GM12878 (cell line): ENCODE measurements around the gene KIAA0319L. TPM values are rescaled to one million over a fixed set of nuclear protein-coding genes. Genes with fewer than 3 reads are reported as not detected.

ENCODE experiments used
- ATAC-seq: fragments of 200-7000 bp; cut with Tn5 transposase; 3 replicates; pipeline ENCODE4 v1.9.1; 2020; ENCODE audit warnings: mild to moderate bottlenecking, moderate library complexity
- BruUV-seq: library from RNA; stranded (reverse); fragments of 400-500 nt; replicated peaks from 2 replicates; lab custom pipeline; 2021; lab: Mats Ljungman, UMichigan
- CTCF ChIA-PET: fragments of 300-600 bp; sonication (Branson Sonifier 250); formaldehyde crosslinking; extraction: SDS; loops from one replicate; lab custom pipeline; 2021; ENCODE audit warnings: inconsistent platforms; lab: Yijun Ruan, JAX
- POLR2A ChIA-PET: fragments of 350-600 bp; formaldehyde crosslinking; extraction: SDS; loops from one replicate; lab custom pipeline; 2021; ENCODE audit warnings: inconsistent platforms; lab: Charles Lee
- RAD21 ChIA-PET: fragments of 300-600 bp; sonication (Branson Sonifier 250); formaldehyde crosslinking; loops from one replicate; lab custom pipeline; 2023; ENCODE audit warnings: antibody characterized with exemption; ENCODE audit not compliant: unreplicated experiment; lab: Charles Lee
- SMC1A ChIA-PET: fragments of 300-600 bp; sonication (Branson Sonifier 250); formaldehyde crosslinking; loops from one replicate; lab custom pipeline; 2023; ENCODE audit not compliant: unreplicated experiment, uncharacterized antibody; lab: Charles Lee
- DNase-seq: peaks from one replicate; pipeline ENCODE4 v3.0.0-alpha.2; 2011; ENCODE audit warnings: low read depth, low spot score
- FAIRE-seq: peaks from 3 replicates; lab custom pipeline; 2011; peaks lifted over from hg19 to GRCh38; lab: Jason Lieb, UNC
- H2AFZ ChIP-seq: 2 replicates; pipeline ENCODE4 v1.6.0; 2011; ENCODE audit warnings: low read depth, low read length, control low read depth; ENCODE audit not compliant: control insufficient read depth
- H3K27ac ChIP-seq: 2 replicates; pipeline ENCODE4 v1.5.1; 2011; ENCODE audit warnings: control low read depth; ENCODE audit not compliant: control insufficient read depth, insufficient read depth
- H3K27me3 ChIP-seq, 2 experiments: replicated peaks in 1 of 2; 2 replicates each; pipeline versions ENCODE4 v1.6.0 to v1.6.1; 2011; ENCODE audit warnings: low read length in 1 of 2; ENCODE audit not compliant: control insufficient read depth in 2 of 2, insufficient read depth in 2 of 2
- H3K36me3 ChIP-seq, 2 experiments: 2 replicates each; pipeline ENCODE4 v1.5.1; 2011; ENCODE audit warnings: low read length in 1 of 2; ENCODE audit not compliant: control insufficient read depth in 2 of 2, insufficient read depth in 2 of 2
- H3K4me1 ChIP-seq: 2 replicates; pipeline ENCODE4 v1.6.1; 2011; ENCODE audit warnings: mild to moderate bottlenecking, low read length, moderate library complexity, mixed read lengths; ENCODE audit not compliant: control insufficient read depth, insufficient read depth
- H3K4me2 ChIP-seq: 2 replicates; pipeline ENCODE4 v1.6.0; 2011; ENCODE audit warnings: control low read depth; ENCODE audit not compliant: control insufficient read depth, insufficient read depth
- H3K4me3 ChIP-seq: fragments of 200-600 bp; sonication (generic); 2 replicates; pipeline ENCODE4 v1.5.1; 2016
- H3K79me2 ChIP-seq: 2 replicates; pipeline ENCODE4 v1.6.0; 2011; ENCODE audit warnings: low read length; ENCODE audit not compliant: control insufficient read depth, insufficient read depth
- H3K9ac ChIP-seq: 2 replicates; pipeline ENCODE4 v1.8.0; 2011; ENCODE audit warnings: low read length, control low read depth, mixed read lengths; ENCODE audit not compliant: control insufficient read depth, insufficient read depth
- H3K9me3 ChIP-seq: replicated peaks from 3 replicates; pipeline ENCODE4 v1.5.1; 2011; ENCODE audit warnings: mild to moderate bottlenecking, low read length; ENCODE audit not compliant: control insufficient read depth, insufficient read depth
- H4K20me1 ChIP-seq: 2 replicates; pipeline ENCODE4 v1.6.0; 2011; ENCODE audit not compliant: control insufficient read depth, insufficient read depth
- ATF3 ChIP-seq: IDR thresholded peaks from 2 replicates; pipeline ENCODE4 v1.6.1; 2011; ENCODE audit warnings: low read depth, mild to moderate bottlenecking, low read length, moderate library complexity, borderline replicate concordance; ENCODE audit errors: extremely low read depth
- BCL11A ChIP-seq: IDR thresholded peaks from 2 replicates; pipeline ENCODE4 v1.6.1; 2011; ENCODE audit warnings: low read depth, low read length
- BHLHE40 ChIP-seq, 2 experiments: fragments of 450-650 bp in 1 of 2; IDR thresholded peaks; 2 replicates each; pipeline ENCODE4 v1.6.1; 2011 to 2017; ENCODE audit warnings: low read depth in 2 of 2, borderline replicate concordance in 1 of 2, improper control_type of control experiment in 1 of 2, low read length in 1 of 2, mild to moderate bottlenecking in 1 of 2
- CBX3 ChIP-seq: fragments of 200-600 bp; sonication (generic); IDR thresholded peaks from 2 replicates; pipeline ENCODE4 v1.6.1; 2016; ENCODE audit warnings: low read depth, borderline replicate concordance
- CHD2 ChIP-seq: IDR thresholded peaks from 2 replicates; pipeline ENCODE4 v1.6.1; 2011; ENCODE audit warnings: low read depth, low read length, improper control_type of control experiment, borderline replicate concordance
- CUX1 ChIP-seq: IDR thresholded peaks from 2 replicates; pipeline ENCODE4 v1.6.1; 2012; ENCODE audit warnings: improper control_type of control experiment, low read depth, low read length; ENCODE audit not compliant: insufficient replicate concordance
- EP300 ChIP-seq, 2 experiments: fragments of 150-350 bp in 1 of 2; IDR thresholded peaks; 2 replicates each; pipeline ENCODE4 v1.6.1; 2011 to 2012; ENCODE audit warnings: low read depth in 2 of 2, low read length in 2 of 2, borderline replicate concordance in 1 of 2, improper control_type of control experiment in 1 of 2, inconsistent platforms in 1 of 2; ENCODE audit not compliant: control insufficient read depth in 1 of 2
- SREBF1 ChIP-seq: IDR thresholded peaks from 2 replicates; pipeline ENCODE4 v1.6.1; 2012; ENCODE audit warnings: mild to moderate bottlenecking, low read length
- STAT1 ChIP-seq: fragments of 450-650 bp; conservative IDR thresholded peaks from 2 replicates; pipeline ENCODE4 v1.6.1; 2014; ENCODE audit warnings: antibody characterized with exemption, mild to moderate bottlenecking
- WRNIP1 ChIP-seq: IDR thresholded peaks from 2 replicates; pipeline ENCODE4 v1.6.1; 2011; ENCODE audit warnings: low read depth, low read length, improper control_type of control experiment, borderline replicate concordance
- ZNF207 ChIP-seq: fragments of 450-650 bp; IDR thresholded peaks from 2 replicates; pipeline ENCODE4 v1.6.1; 2014; ENCODE audit warnings: antibody characterized with exemption, mild to moderate bottlenecking, borderline replicate concordance
- WGBS: methylation state at CpG from one replicate; pipeline ENCODE4 v1.1.6; 2016; ENCODE audit warnings: low lambda C conversion rate; ENCODE audit not compliant: insufficient replicate concordance, insufficient coverage; ENCODE audit errors: missing lambda C conversion rate; 5-methylcytosine and 5-hydroxymethylcytosine counted together
- in situ Hi-C: fragments of 300-500 bp; cut with MboI; formaldehyde crosslinking; loops from 9 replicates; pipeline ENCODE4 v1.14.3; 2018; ENCODE audit warnings: mixed read lengths
- intact Hi-C: fragments of 100-400 bp; cut with micrococcal nuclease; formaldehyde crosslinking; loops from one replicate; pipeline ENCODE4 v1.14.2; 2022; ENCODE audit not compliant: unreplicated experiment
- polyA plus RNA-seq, 11 experiments: library from polyadenylated mRNA; depleted of rRNA in 4 of 11; unstranded in 6 of 11; stranded (reverse) in 5 of 11; fragments of >200 nt; fragmentation: Nextera tagmentation in 4 of 11; fragmentation: Illumina TruSeq in 1 of 11; extraction: Ambion mirVana in 4 of 11; extraction: Trizol in 1 of 11; gene quantifications; 1 replicate in 1 of 11; 2 replicates in 10 of 11; pipeline versions ENCODE4 v1.2.1 to v1.2.3, GENCODE V29; 2011 to 2016; ENCODE audit warnings: inconsistent platforms in 2 of 11, missing spikeins in 2 of 11, low read depth in 1 of 11
- total RNA-seq, 4 experiments: library from RNA; depleted of rRNA in 3 of 4; stranded (reverse); fragments of >200 nt in 3 of 4; fragmentation: Illumina TruSeq in 1 of 4; extraction: Trizol in 1 of 4; gene quantifications; 2 replicates each; pipeline versions ENCODE4 v1.2.1 to v1.2.3, GENCODE V29; 2013 to 2021

Gene KIAA0319L
- total and polyA plus RNA-seq, 10 of the 15 experiments (the other 5 are each of a cell fraction or from before 2014, with no cell fraction given): 2.6 to 57.8 (median 25.4) TPM

- Histone ChIP-seq H3K4me3 (no peak overlapping the region), H2AFZ (no peak overlapping the region), H3K9ac (no peak overlapping the region)
- WGBS: 71% methylated on average over 2 of the region's 2 CpGs
- in situ Hi-C loops: no loop called here
- SMC1A ChIA-PET: interaction anchor here (1.7 to 14.3 kb wide), 2 partner anchors 10 to 78 kb away, joined by 15 to 254 read pairs; no protein-coding TSS in a partner anchor
- POLR2A ChIA-PET: interaction anchor here (0.6 kb wide), 1 partner anchor 36 kb away, joined by 4 read pairs; no protein-coding TSS in a partner anchor
- no peak for DNase-seq
- TF ChIP-seq CBX3: no peak
- TF ChIP-seq STAT1: no peak
- TF ChIP-seq WRNIP1: no peak
- TF ChIP-seq CUX1: no peak
- no peak for TF ChIP-seq EP300 (IDR thresholded peaks at IDR 0.05; ENCODE audit: borderline replicate concordance in 1 of 2, control insufficient read depth in 1 of 2, low read depth in 2 of 2, low read length in 2 of 2)
- no peak for TF ChIP-seq BCL11A
- no peak for TF ChIP-seq BHLHE40 (IDR thresholded peaks at IDR 0.05; ENCODE audit: borderline replicate concordance in 1 of 2, low read depth in 2 of 2, low read length in 1 of 2)
- TF ChIP-seq ZNF207: no peak
- TF ChIP-seq ATF3: no peak
- no peak for TF ChIP-seq SREBF1
- no peak for TF ChIP-seq CHD2
- TF ChIP-seq, all 136 proteins: peak for 0
- FAIRE-seq (no peak), ATAC-seq (no peak)
- ChIA-PET CTCF (interaction anchor here (1.4 to 2.9 kb wide), 2 partner anchors 10 to 44 kb away, joined by 5 to 16 read pairs; no protein-coding TSS in a partner anchor), RAD21 (interaction anchor here (3.0 kb wide), 1 partner anchor 76 kb away, joined by 20 read pairs; no protein-coding TSS in a partner anchor)
- no peaks in the 10 kb centered on the region for H3K79me2 ChIP-seq
- intact Hi-C loops: no loop called here
- H3K9me3 ChIP-seq: peaks cover 12% of the 10 kb centered on the region
- no peak overlapping the region for H3K27ac ChIP-seq
- H3K4me2 ChIP-seq: no peak overlapping the region
- no peaks in the 10 kb centered on the region for H4K20me1 ChIP-seq
- no TSS peak for BruUV-seq
- H3K36me3 ChIP-seq: peaks cover 6 to 9% of the 10 kb centered on the region in 2 experiments; a peak in 3 of 4 replicates
- no peaks in the 10 kb centered on the region for H3K27me3 ChIP-seq
- H3K4me1 ChIP-seq: peaks cover 16% of the 10 kb centered on the region
Observed at GRCh38 chr1:35460796-35461195, 96.4 kb downstream of the KIAA0319L start.
